ENCODE measurements around the gene PTPRK. TPM values are rescaled to one million over a fixed set of nuclear protein-coding genes. Genes with fewer than 3 reads are reported as not detected.

The PTPRK gene
- polyA plus RNA-seq, 1 experiment = 37.8 TPM

GRCh38 chr6:128265706-128266105, 254.7 kb downstream of the PTPRK start:
- no peaks in the 10 kb centered on the region for H3K9me3 ChIP-seq (ENCODE audit: control insufficient read depth, insufficient read depth, low read length)
- TF ChIP-seq, protein P1, sequence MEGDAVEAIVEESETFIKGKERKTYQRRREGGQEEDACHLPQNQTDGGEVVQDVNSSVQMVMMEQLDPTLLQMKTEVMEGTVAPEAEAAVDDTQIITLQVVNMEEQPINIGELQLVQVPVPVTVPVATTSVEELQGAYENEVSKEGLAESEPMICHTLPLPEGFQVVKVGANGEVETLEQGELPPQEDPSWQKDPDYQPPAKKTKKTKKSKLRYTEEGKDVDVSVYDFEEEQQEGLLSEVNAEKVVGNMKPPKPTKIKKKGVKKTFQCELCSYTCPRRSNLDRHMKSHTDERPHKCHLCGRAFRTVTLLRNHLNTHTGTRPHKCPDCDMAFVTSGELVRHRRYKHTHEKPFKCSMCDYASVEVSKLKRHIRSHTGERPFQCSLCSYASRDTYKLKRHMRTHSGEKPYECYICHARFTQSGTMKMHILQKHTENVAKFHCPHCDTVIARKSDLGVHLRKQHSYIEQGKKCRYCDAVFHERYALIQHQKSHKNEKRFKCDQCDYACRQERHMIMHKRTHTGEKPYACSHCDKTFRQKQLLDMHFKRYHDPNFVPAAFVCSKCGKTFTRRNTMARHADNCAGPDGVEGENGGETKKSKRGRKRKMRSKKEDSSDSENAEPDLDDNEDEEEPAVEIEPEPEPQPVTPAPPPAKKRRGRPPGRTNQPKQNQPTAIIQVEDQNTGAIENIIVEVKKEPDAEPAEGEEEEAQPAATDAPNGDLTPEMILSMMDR (IDR thresholded peaks at IDR 0.05; ENCODE audit: low read depth, low read length) = no peak
- ChIA-PET CTCF (no interaction called here), POLR2A (no interaction called here)
- no peak overlapping the region for H3K4me3 ChIP-seq (ENCODE audit: low read depth, low read length)
- no peak overlapping the region for H3K27ac ChIP-seq (ENCODE audit: low read depth, low read length)
- no peaks in the 10 kb centered on the region for H3K27me3 ChIP-seq (ENCODE audit: control insufficient read depth, insufficient read depth, low read length)
- DNase-seq (ENCODE audit: low read depth, low spot score) = no peak

DNA sequence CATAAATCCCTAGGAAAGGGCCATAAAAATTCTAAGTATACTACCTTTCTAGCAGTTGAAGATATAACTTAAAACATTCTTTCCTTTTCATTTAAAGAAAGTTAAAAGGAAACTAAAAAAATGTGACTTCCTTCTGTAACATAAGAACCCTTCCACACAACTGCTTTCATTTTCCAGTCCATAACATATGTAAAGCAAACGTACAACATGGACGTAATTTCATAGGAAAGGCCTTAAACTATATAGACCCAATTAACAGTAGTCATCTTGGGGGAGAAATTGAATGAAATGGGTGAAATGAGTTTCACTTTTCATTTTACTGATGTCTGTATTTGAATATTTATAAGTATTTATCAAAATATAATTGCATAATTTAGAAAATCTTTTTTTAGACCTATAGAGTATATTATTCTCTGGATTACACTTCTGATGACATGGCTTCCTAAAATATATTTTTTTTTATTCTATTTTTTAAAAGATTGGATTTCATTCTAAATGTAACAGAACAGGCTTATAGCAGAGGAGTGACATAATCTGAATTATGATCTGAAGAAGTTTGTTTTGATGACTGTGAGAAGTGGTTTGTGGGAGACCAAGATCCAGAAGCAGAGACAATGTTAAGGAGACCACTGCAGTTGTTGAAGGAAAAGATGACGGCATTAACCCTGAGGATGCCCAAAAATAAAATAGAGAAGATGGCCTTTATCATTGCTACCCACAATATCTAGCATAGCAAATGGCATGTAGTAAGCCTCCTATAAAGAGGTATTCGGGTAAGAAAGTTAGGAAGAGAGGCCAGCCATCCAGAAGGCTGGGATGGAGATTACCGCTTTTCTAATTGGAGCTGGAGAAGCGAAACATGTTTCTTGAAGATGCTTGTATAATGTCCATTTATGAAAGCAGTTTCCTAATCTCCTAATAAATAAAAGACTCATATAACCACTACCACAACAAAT, 260.4 kb downstream of the PTPRK start:
- H3K9me3 ChIP-seq (ENCODE audit: control insufficient read depth, insufficient read depth, low read length) = no peaks in the 10 kb centered on the region
- H3K4me3 ChIP-seq (ENCODE audit: low read depth, low read length) = no peak overlapping the region
- no peak for DNase-seq (ENCODE audit: low read depth, low spot score)
- POLR2A ChIA-PET = no interaction called here
- CTCF ChIA-PET = interaction anchor here (1.0 kb wide), 1 partner anchor 23 kb away, joined by 3 read pairs; no protein-coding TSS in a partner anchor
- TF ChIP-seq, protein P1 (IDR thresholded peaks at IDR 0.05; ENCODE audit: low read depth, low read length) = no peak
- H3K27me3 ChIP-seq (ENCODE audit: control insufficient read depth, insufficient read depth, low read length) = no peaks in the 10 kb centered on the region
- no peak overlapping the region for H3K27ac ChIP-seq (ENCODE audit: low read depth, low read length)

- no peak for DNase-seq (ENCODE audit: low read depth, low spot score)
- CTCF ChIA-PET = no interaction called here
- no peaks in the 10 kb centered on the region for H3K9me3 ChIP-seq (ENCODE audit: control insufficient read depth, insufficient read depth, low read length)
- H3K4me3 ChIP-seq (ENCODE audit: low read depth, low read length) = no peak overlapping the region
- no peaks in the 10 kb centered on the region for H3K27me3 ChIP-seq (ENCODE audit: control insufficient read depth, insufficient read depth, low read length)
- POLR2A ChIA-PET = no interaction called here
- TF ChIP-seq, protein P1 (IDR thresholded peaks at IDR 0.05; ENCODE audit: low read depth, low read length) = no peak
- no peak overlapping the region for H3K27ac ChIP-seq (ENCODE audit: low read depth, low read length)
Observed at GRCh38 chr6:128259029-128259724, 261.2 kb downstream of the PTPRK start.

- Histone ChIP-seq H3K4me3 (ENCODE audit: low read depth, low read length) (no peak overlapping the region), H3K27me3 (ENCODE audit: control insufficient read depth, insufficient read depth, low read length) (no peaks in the 10 kb centered on the region), H3K9me3 (ENCODE audit: control insufficient read depth, insufficient read depth, low read length) (no peaks in the 10 kb centered on the region), H3K27ac (ENCODE audit: low read depth, low read length) (no peak overlapping the region)
- no peak for DNase-seq (ENCODE audit: low read depth, low spot score)
- TF ChIP-seq, protein P1 (IDR thresholded peaks at IDR 0.05; ENCODE audit: low read depth, low read length) = no peak
- POLR2A ChIA-PET = no interaction called here
- CTCF ChIA-PET = no interaction called here
Observed at GRCh38 chr6:128256095-128256494, 264.3 kb downstream of the PTPRK start.
